HEK293 (cell line): ENCODE results near the gene CKMT2.

Experiments
- RBAK ChIP-seq: fragments of 450-650 bp; formaldehyde crosslinking; IDR thresholded peaks from 2 replicates; pipeline ENCODE4 v1.5.1; 2016; ENCODE audit warnings: missing biosample characterization, missing genetic modification characterization
- SP7 ChIP-seq: fragments of 450-650 bp; formaldehyde crosslinking; IDR thresholded peaks from 2 replicates; pipeline ENCODE4 v1.5.1; 2016; ENCODE audit warnings: missing biosample characterization, missing genetic modification characterization
- ZNF274 ChIP-seq, 2 experiments: fragments of 200-500 bp in 1 of 2; fragments of 450-650 bp in 1 of 2; sonication (Bioruptor generic) in 1 of 2; formaldehyde crosslinking in 1 of 2; IDR thresholded peaks; 2 replicates each; pipeline versions ENCODE4 v1.5.1 to v1.6.1; 2014 to 2016; ENCODE audit warnings: borderline replicate concordance in 1 of 2, inconsistent platforms in 1 of 2, low read length in 1 of 2, missing biosample characterization in 1 of 2, missing genetic modification characterization in 1 of 2
- ZNF558 ChIP-seq: fragments of 450-650 bp; formaldehyde crosslinking; IDR thresholded peaks from 2 replicates; pipeline ENCODE4 v1.5.1; 2016; ENCODE audit warnings: missing biosample characterization, missing genetic modification characterization
- ZXDB ChIP-seq: fragments of 450-650 bp; formaldehyde crosslinking; IDR thresholded peaks from 2 replicates; pipeline ENCODE4 v1.5.1; 2016; ENCODE audit warnings: missing biosample characterization, missing genetic modification characterization
- TF ChIP-seq, protein P1 (sequence below): fragments of 450-650 bp; formaldehyde crosslinking; IDR thresholded peaks from 2 replicates; pipeline ENCODE4 v1.5.1; 2016; ENCODE audit warnings: missing biosample characterization, missing genetic modification characterization
- TF ChIP-seq, protein P2 (sequence below): fragments of 450-650 bp; formaldehyde crosslinking; IDR thresholded peaks from 2 replicates; pipeline ENCODE4 v1.5.1; 2016; ENCODE audit warnings: missing biosample characterization, missing genetic modification characterization
- TF ChIP-seq, protein P3 (sequence below): fragments of 450-650 bp; formaldehyde crosslinking; IDR thresholded peaks from 2 replicates; pipeline ENCODE4 v1.5.1; 2016; ENCODE audit warnings: missing biosample characterization, missing genetic modification characterization, borderline replicate concordance
- TF ChIP-seq, protein P4 (sequence below): fragments of 450-650 bp; formaldehyde crosslinking; IDR thresholded peaks from 2 replicates; pipeline ENCODE4 v1.5.1; 2016; ENCODE audit warnings: missing biosample characterization, missing genetic modification characterization

DNA sequence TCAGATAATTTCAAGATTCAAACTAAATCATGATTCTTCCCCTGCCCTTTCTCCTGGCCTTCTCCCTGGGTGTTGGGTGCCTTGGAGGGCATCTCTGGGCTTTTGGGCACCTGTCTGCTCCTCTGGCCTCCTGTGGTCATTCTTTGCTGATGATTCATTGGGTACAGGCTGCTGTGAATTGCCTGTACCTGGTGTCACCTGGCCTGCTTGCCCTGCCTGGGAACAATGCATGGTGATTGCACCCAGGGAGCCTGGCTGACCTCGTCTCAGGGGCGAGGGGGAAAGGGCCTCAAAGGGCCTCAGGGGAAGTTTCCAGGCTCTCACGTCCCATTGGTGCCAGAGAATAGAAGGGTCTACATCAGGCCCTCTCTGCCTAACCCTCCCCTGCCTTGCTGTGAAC lies 20.1 kb upstream of the CKMT2 start:
- TF ChIP-seq ZNF558 (no peak), ZXDB (tag by site-specific recombination) (no peak), SP7 (no peak), ZNF274 (IDR thresholded peaks at IDR 0.05; ENCODE audit: low read length) (no peak), ZNF274 (tag by site-specific recombination; IDR thresholded peaks at IDR 0.05; ENCODE audit: borderline replicate concordance) (no peak), RBAK (tag by site-specific recombination) (no peak)
- TF ChIP-seq, protein P1, sequence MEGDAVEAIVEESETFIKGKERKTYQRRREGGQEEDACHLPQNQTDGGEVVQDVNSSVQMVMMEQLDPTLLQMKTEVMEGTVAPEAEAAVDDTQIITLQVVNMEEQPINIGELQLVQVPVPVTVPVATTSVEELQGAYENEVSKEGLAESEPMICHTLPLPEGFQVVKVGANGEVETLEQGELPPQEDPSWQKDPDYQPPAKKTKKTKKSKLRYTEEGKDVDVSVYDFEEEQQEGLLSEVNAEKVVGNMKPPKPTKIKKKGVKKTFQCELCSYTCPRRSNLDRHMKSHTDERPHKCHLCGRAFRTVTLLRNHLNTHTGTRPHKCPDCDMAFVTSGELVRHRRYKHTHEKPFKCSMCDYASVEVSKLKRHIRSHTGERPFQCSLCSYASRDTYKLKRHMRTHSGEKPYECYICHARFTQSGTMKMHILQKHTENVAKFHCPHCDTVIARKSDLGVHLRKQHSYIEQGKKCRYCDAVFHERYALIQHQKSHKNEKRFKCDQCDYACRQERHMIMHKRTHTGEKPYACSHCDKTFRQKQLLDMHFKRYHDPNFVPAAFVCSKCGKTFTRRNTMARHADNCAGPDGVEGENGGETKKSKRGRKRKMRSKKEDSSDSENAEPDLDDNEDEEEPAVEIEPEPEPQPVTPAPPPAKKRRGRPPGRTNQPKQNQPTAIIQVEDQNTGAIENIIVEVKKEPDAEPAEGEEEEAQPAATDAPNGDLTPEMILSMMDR: no peak
- TF ChIP-seq, protein P2, sequence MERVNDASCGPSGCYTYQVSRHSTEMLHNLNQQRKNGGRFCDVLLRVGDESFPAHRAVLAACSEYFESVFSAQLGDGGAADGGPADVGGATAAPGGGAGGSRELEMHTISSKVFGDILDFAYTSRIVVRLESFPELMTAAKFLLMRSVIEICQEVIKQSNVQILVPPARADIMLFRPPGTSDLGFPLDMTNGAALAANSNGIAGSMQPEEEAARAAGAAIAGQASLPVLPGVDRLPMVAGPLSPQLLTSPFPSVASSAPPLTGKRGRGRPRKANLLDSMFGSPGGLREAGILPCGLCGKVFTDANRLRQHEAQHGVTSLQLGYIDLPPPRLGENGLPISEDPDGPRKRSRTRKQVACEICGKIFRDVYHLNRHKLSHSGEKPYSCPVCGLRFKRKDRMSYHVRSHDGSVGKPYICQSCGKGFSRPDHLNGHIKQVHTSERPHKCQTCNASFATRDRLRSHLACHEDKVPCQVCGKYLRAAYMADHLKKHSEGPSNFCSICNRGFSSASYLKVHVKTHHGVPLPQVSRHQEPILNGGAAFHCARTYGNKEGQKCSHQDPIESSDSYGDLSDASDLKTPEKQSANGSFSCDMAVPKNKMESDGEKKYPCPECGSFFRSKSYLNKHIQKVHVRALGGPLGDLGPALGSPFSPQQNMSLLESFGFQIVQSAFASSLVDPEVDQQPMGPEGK (tag by site-specific recombination): no peak
- TF ChIP-seq, protein P3, sequence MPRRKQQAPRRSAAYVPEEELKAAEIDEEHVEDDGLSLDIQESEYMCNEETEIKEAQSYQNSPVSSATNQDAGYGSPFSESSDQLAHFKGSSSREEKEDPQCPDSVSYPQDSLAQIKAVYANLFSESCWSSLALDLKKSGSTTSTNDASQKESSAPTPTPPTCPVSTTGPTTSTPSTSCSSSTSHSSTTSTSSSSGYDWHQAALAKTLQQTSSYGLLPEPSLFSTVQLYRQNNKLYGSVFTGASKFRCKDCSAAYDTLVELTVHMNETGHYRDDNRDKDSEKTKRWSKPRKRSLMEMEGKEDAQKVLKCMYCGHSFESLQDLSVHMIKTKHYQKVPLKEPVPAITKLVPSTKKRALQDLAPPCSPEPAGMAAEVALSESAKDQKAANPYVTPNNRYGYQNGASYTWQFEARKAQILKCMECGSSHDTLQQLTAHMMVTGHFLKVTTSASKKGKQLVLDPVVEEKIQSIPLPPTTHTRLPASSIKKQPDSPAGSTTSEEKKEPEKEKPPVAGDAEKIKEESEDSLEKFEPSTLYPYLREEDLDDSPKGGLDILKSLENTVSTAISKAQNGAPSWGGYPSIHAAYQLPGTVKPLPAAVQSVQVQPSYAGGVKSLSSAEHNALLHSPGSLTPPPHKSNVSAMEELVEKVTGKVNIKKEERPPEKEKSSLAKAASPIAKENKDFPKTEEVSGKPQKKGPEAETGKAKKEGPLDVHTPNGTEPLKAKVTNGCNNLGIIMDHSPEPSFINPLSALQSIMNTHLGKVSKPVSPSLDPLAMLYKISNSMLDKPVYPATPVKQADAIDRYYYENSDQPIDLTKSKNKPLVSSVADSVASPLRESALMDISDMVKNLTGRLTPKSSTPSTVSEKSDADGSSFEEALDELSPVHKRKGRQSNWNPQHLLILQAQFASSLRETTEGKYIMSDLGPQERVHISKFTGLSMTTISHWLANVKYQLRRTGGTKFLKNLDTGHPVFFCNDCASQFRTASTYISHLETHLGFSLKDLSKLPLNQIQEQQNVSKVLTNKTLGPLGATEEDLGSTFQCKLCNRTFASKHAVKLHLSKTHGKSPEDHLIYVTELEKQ (tag by site-specific recombination): no peak
- TF ChIP-seq, protein P4, sequence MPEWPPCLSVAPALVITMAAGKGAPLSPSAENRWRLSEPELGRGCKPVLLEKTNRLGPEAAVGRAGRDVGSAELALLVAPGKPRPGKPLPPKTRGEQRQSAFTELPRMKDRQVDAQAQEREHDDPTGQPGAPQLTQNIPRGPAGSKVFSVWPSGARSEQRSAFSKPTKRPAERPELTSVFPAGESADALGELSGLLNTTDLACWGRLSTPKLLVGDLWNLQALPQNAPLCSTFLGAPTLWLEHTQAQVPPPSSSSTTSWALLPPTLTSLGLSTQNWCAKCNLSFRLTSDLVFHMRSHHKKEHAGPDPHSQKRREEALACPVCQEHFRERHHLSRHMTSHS: no peak
